Sigmoid colon (tissue), 3 donors: ENCODE data around the gene NT5E.

Experiments used
- CTCF ChIP-seq, 4 experiments: fragments of 450-650 bp in 3 of 4; fragments of 200-600 bp in 1 of 4; IDR thresholded peaks; one replicate each; pipeline ENCODE4 v1.5.1; 2016 to 2019; ENCODE audit warnings: antibody characterized with exemption in 4 of 4, mild to moderate bottlenecking in 3 of 4, moderate library complexity in 2 of 4
- POLR2A ChIP-seq, 2 donors: fragments of 450-650 bp; IDR thresholded peaks; one replicate each; pipeline ENCODE4 v1.6.1; 2016; ENCODE audit warnings: antibody characterized with exemption in 2 of 2, mild to moderate bottlenecking in 2 of 2, moderate library complexity in 2 of 2

GRCh38 chr6:85483846-85484245 lies 34.0 kb downstream of the NT5E start:
- TF ChIP-seq CTCF (IDR thresholded peaks at IDR 0.05) (no peak), POLR2A (IDR thresholded peaks at IDR 0.05) (no peak)
